Measurements from ENCODE around the gene ZNF329. TPM values are rescaled to one million over a fixed set of nuclear protein-coding genes. Genes with fewer than 3 reads are reported as not detected.
A peak's percentile ranks its signal among the peaks of the same experiment; 100 is the strongest.

ZNF329 gene
- total and polyA plus RNA-seq, 9 of the 15 experiments (the other 6 are each of a cell fraction or from before 2014, with no cell fraction given): 0.21 to 3.6 (median 2.2) TPM

GRCh38 chr19:58183817-58184215 is 33.2 kb upstream of the ZNF329 start (continued):
- TF ChIP-seq CTCF (IDR thresholded peaks at IDR 0.05 in 2 of 3, conservative IDR thresholded peaks at IDR 0.05 in 1 of 3; ENCODE audit: insufficient read depth in 2 of 3, low read depth in 1 of 3, low read length in 3 of 3): 0 out of 6 replicates have a peak, but pooled peaks of 1 of the 3 experiments have one; percentile 7
- no peak for TF ChIP-seq RBM34 (IDR thresholded peaks at IDR 0.05; ENCODE audit: borderline replicate concordance, insufficient read depth, low read length)
- no peak for TF ChIP-seq IRF1 (CRISPR knock-in tag; IDR thresholded peaks at IDR 0.05; ENCODE audit: borderline replicate concordance)
- TF ChIP-seq USF2 (CRISPR knock-in tag; IDR thresholded peaks at IDR 0.05): peak; percentile 17; the same call in 1 of the 2 replicates
- no peak for TF ChIP-seq CUX1 (CRISPR knock-in tag; IDR thresholded peaks at IDR 0.05)
- no peak for TF ChIP-seq U2AF2 (optimal IDR thresholded peaks at IDR 0.05; ENCODE audit: low read depth, low read length)
- TF ChIP-seq FOXP4 (CRISPR knock-in tag; IDR thresholded peaks at IDR 0.05; ENCODE audit: borderline replicate concordance): no peak
- TF ChIP-seq RCOR1 (IDR thresholded peaks at IDR 0.05; ENCODE audit: borderline replicate concordance in 1 of 2, low read depth in 2 of 2, low read length in 2 of 2): no peak
- peak; percentile 10; the same call in 1 of the 2 replicates for TF ChIP-seq PRMT5 (CRISPR knock-in tag; IDR thresholded peaks at IDR 0.05)
- 0 out of 2 replicates have a peak, but pooled peaks have one; percentile 19 for TF ChIP-seq ZNF584 (CRISPR knock-in tag; IDR thresholded peaks at IDR 0.05; ENCODE audit: low read depth)
- TF ChIP-seq RFX7 (CRISPR knock-in tag; IDR thresholded peaks at IDR 0.05): no peak
- TF ChIP-seq HDAC1 (IDR thresholded peaks at IDR 0.05): peak in 1 of 2 experiments; percentile 27; a peak in 1 of 4 replicates
- no peak for TF ChIP-seq DPF2 (IDR thresholded peaks at IDR 0.05)
- TF ChIP-seq SAFB2 (IDR thresholded peaks at IDR 0.05; ENCODE audit: borderline replicate concordance, low read depth, low read length, severe bottlenecking): no peak
- TF ChIP-seq FOXJ2 (tag; IDR thresholded peaks at IDR 0.05): no peak
- TF ChIP-seq ZNF224 (CRISPR knock-in tag; IDR thresholded peaks at IDR 0.05): no peak
- no peak for TF ChIP-seq ZNF174 (CRISPR knock-in tag; IDR thresholded peaks at IDR 0.05)

Measured in K562 (cell line).